H9 (cell line): ENCODE measurements around the gene MAML3. TPM values are rescaled to one million over a fixed set of nuclear protein-coding genes. Genes with fewer than 3 reads are reported as not detected.

Source experiments
- DNase-seq: peaks from one replicate; pipeline ENCODE4 v3.0.0-alpha.2; 2017
- H2AFZ ChIP-seq: one replicate; pipeline ENCODE4 v1.6.1; 2013; ENCODE audit warnings: mild to moderate bottlenecking, low read length, control low read depth, moderate library complexity
- H2AK5ac ChIP-seq: 2 replicates; pipeline ENCODE4 v1.6.1; 2013; ENCODE audit warnings: low read length, control low read depth, mixed read lengths; ENCODE audit not compliant: insufficient read length
- H2BK120ac ChIP-seq: one replicate; pipeline ENCODE4 v1.6.1; 2013; ENCODE audit warnings: low read depth, mild to moderate bottlenecking, low read length, control low read depth, inconsistent platforms; ENCODE audit not compliant: poor library complexity, severe bottlenecking
- H2BK12ac ChIP-seq: 2 replicates; pipeline ENCODE4 v1.6.1; 2013; ENCODE audit warnings: low read length, control low read depth, mixed read lengths, low read depth; ENCODE audit not compliant: insufficient read length
- H2BK15ac ChIP-seq: 2 replicates; pipeline ENCODE4 v1.6.1; 2013; ENCODE audit warnings: low read depth, low read length, control low read depth
- H2BK20ac ChIP-seq: one replicate; pipeline ENCODE4 v1.6.1; 2013; ENCODE audit warnings: low read depth, mild to moderate bottlenecking, low read length, control low read depth, inconsistent platforms; ENCODE audit not compliant: poor library complexity, severe bottlenecking
- H2BK5ac ChIP-seq: 2 replicates; pipeline ENCODE4 v1.6.1; 2013; ENCODE audit warnings: low read length, control low read depth, mixed read lengths; ENCODE audit not compliant: insufficient read length
- H3K14ac ChIP-seq: 2 replicates; pipeline ENCODE4 v1.6.1; 2013; ENCODE audit warnings: low read length, control low read depth; ENCODE audit not compliant: insufficient read depth
- H3K18ac ChIP-seq: 2 replicates; pipeline ENCODE4 v1.6.1; 2013; ENCODE audit warnings: low read depth, mild to moderate bottlenecking, mixed read lengths, low read length, control low read depth; ENCODE audit not compliant: insufficient read length
- H3K23ac ChIP-seq: 2 replicates; pipeline ENCODE4 v1.6.1; 2013; ENCODE audit warnings: low read length, control low read depth, mixed read lengths, low read depth; ENCODE audit not compliant: insufficient read length
- H3K23me2 ChIP-seq: 2 replicates; pipeline ENCODE4 v1.6.1; 2013; ENCODE audit warnings: low read depth, mild to moderate bottlenecking, mixed read lengths, low read length, control low read depth; ENCODE audit not compliant: insufficient read length, poor library complexity, severe bottlenecking
- H3K27ac ChIP-seq: 2 replicates; pipeline ENCODE4 v1.5.1; 2013; ENCODE audit warnings: low read length, control low read depth, mixed read lengths, low read depth; ENCODE audit not compliant: insufficient read length
- H3K27me3 ChIP-seq: 2 replicates; pipeline ENCODE4 v1.6.1; 2013; ENCODE audit warnings: low read length, control low read depth, inconsistent platforms; ENCODE audit not compliant: insufficient read depth
- H3K4ac ChIP-seq: 2 replicates; pipeline ENCODE4 v1.6.1; 2013; ENCODE audit warnings: low read depth, mild to moderate bottlenecking, control low read depth, inconsistent platforms, low read length, moderate library complexity
- H3K4me1 ChIP-seq: 2 replicates; pipeline ENCODE4 v1.6.1; 2013; ENCODE audit warnings: low read length, control low read depth, inconsistent platforms; ENCODE audit not compliant: insufficient read depth
- H3K4me2 ChIP-seq: 2 replicates; pipeline ENCODE4 v1.6.1; 2013; ENCODE audit warnings: low read length, control low read depth, mixed read lengths; ENCODE audit not compliant: insufficient read length, insufficient read depth
- H3K56ac ChIP-seq: 2 replicates; pipeline ENCODE4 v1.6.1; 2013; ENCODE audit warnings: low read depth, mild to moderate bottlenecking, mixed read lengths, low read length, control low read depth; ENCODE audit not compliant: insufficient read length
- H3K79me1 ChIP-seq: 2 replicates; pipeline ENCODE4 v1.6.1; 2013; ENCODE audit warnings: low read depth, mild to moderate bottlenecking, moderate library complexity, low read length, control low read depth, inconsistent platforms; ENCODE audit not compliant: insufficient read depth, poor library complexity, severe bottlenecking
- H3K79me2 ChIP-seq: 2 replicates; pipeline ENCODE4 v1.6.1; 2013; ENCODE audit warnings: low read length, control low read depth, inconsistent platforms; ENCODE audit not compliant: insufficient read depth
- H3K9ac ChIP-seq: 2 replicates; pipeline ENCODE4 v1.6.1; 2013; ENCODE audit warnings: low read length, control low read depth, mixed read lengths; ENCODE audit not compliant: insufficient read length; ENCODE audit errors: extremely low read depth
- H3K9me3 ChIP-seq: one replicate; pipeline ENCODE4 v1.6.1; 2013; ENCODE audit warnings: low read depth, low read length, inconsistent platforms; ENCODE audit not compliant: control insufficient read depth
- H3T11ph ChIP-seq: one replicate; pipeline ENCODE4 v1.6.1; 2013; ENCODE audit warnings: mild to moderate bottlenecking, low read length, control low read depth, inconsistent platforms
- H4K20me1 ChIP-seq: one replicate; pipeline ENCODE4 v1.6.1; 2013; ENCODE audit not compliant: control insufficient read depth, insufficient read length, insufficient read depth
- H4K5ac ChIP-seq: 2 replicates; pipeline ENCODE4 v1.6.1; 2013; ENCODE audit warnings: low read depth, mild to moderate bottlenecking, mixed read lengths, low read length, control low read depth; ENCODE audit not compliant: insufficient read length
- H4K8ac ChIP-seq: replicated peaks from 2 replicates; pipeline ENCODE4 v1.6.1; 2013; ENCODE audit warnings: low read length, control low read depth, mixed read lengths, low read depth; ENCODE audit not compliant: insufficient read length
- H4K91ac ChIP-seq: 2 replicates; pipeline ENCODE4 v1.6.1; 2013; ENCODE audit warnings: low read depth, mild to moderate bottlenecking, moderate library complexity, mixed read lengths, low read length, control low read depth; ENCODE audit not compliant: insufficient read length
- H3K27ac Mint-ChIP-seq, 3 experiments: 2 replicates in 2 of 3; 3 replicates in 1 of 3; pipeline ENCODE4 v1.8.0; 2020 to 2021; ENCODE audit warnings: mixed read lengths in 3 of 3, mild to moderate bottlenecking in 1 of 3, moderate library complexity in 1 of 3
- H3K27me3 Mint-ChIP-seq: 2 replicates; pipeline ENCODE4 v1.8.0; 2021; ENCODE audit warnings: low read depth, mild to moderate bottlenecking, moderate library complexity, mixed read lengths
- H3K36me3 Mint-ChIP-seq, 3 experiments: 2 replicates in 2 of 3; 3 replicates in 1 of 3; pipeline ENCODE4 v1.8.0; 2020 to 2021; ENCODE audit warnings: low read depth in 3 of 3, mixed read lengths in 3 of 3; ENCODE audit not compliant: insufficient read depth in 1 of 3
- H3K4me1 Mint-ChIP-seq, 2 experiments: 2 replicates each; pipeline ENCODE4 v1.8.0; 2020; ENCODE audit warnings: mixed read lengths in 2 of 2
- H3K4me3 Mint-ChIP-seq, 2 experiments: 2 replicates in 1 of 2; 3 replicates in 1 of 2; pipeline ENCODE4 v1.8.0; 2020 to 2021; ENCODE audit warnings: mild to moderate bottlenecking in 2 of 2, mixed read lengths in 2 of 2, moderate library complexity in 1 of 2
- H3K9me3 Mint-ChIP-seq, 2 experiments: 2 replicates in 1 of 2; 3 replicates in 1 of 2; pipeline ENCODE4 v1.8.0; 2020; ENCODE audit warnings: mild to moderate bottlenecking in 2 of 2, mixed read lengths in 2 of 2, moderate library complexity in 1 of 2
- CTCF ChIP-seq: fragments of 200-600 bp; sonication (generic); conservative IDR thresholded peaks from 3 replicates; pipeline ENCODE4 v1.8.0; 2021; ENCODE audit warnings: antibody characterized with exemption, mild to moderate bottlenecking
- WGBS: extraction: QIAGEN DNeasy Blood & Tissue Kit; methylation state at CpG from one replicate; pipeline ENCODE4 v1.1.7; 2013; ENCODE audit warnings: missing lambda C conversion rate, low lambda C conversion rate, mixed read lengths; ENCODE audit not compliant: insufficient read length; ENCODE audit errors: extremely low coverage; 5-methylcytosine and 5-hydroxymethylcytosine counted together
- total RNA-seq: library from RNA; stranded (reverse); gene quantifications from 2 replicates; pipeline ENCODE4 v1.2.1, GENCODE V29; 2021

MAML3 gene
- total RNA-seq, 1 experiment from 2014 or later: 3.9 TPM

GRCh38 chr4:140150636-140150885 is 3.4 kb downstream of the MAML3 start:
- Histone ChIP-seq H3K9me3 (no peaks in the 10 kb centered on the region), H2AK5ac (no peak overlapping the region)
- H3K36me3 Mint-ChIP-seq: no peaks in the 10 kb centered on the region

More at GRCh38 chr4:140150636-140150885, 3.4 kb downstream of the MAML3 start:
- Histone ChIP-seq H3K79me1 (no peaks in the 10 kb centered on the region), H2BK120ac (no peak overlapping the region), H3K23me2 (peaks cover 18% of the 10 kb centered on the region), H2AFZ (peak overlapping the region; percentile 93), H2BK12ac (no peak overlapping the region), H2BK20ac (no peak overlapping the region), H3K79me2 (no peaks in the 10 kb centered on the region), H4K20me1 (no peaks in the 10 kb centered on the region), H3K4ac (no peak overlapping the region), H3T11ph (no peak overlapping the region), H3K56ac (no peak overlapping the region), H3K23ac (no peak overlapping the region), H3K18ac (peak overlapping the region; percentile 82), H2BK5ac (peak overlapping the region; percentile 65), H3K27ac (peak overlapping the region; percentile 59), H3K27me3 (no peaks in the 10 kb centered on the region; the same call in 1 of the 2 replicates), H4K8ac (no peak overlapping the region), H4K91ac (no peak overlapping the region), H4K5ac (no peak overlapping the region), H3K4me1 (peaks cover 5% of the 10 kb centered on the region; the same call in 1 of the 2 replicates), H3K9ac (peak overlapping the region; percentile 64), H3K14ac (peak overlapping the region; percentile 32), H3K4me2 (peak overlapping the region; percentile 84), H2BK15ac (no peak overlapping the region)
- WGBS: no CpG with 5 or more reads among the region's 13 CpGs
- TF ChIP-seq CTCF: no peak
- H3K27me3 Mint-ChIP-seq: peaks cover 4% of the 10 kb centered on the region; the same call in 1 of the 2 replicates
- no peaks in the 10 kb centered on the region for H3K9me3 Mint-ChIP-seq
- H3K4me3 Mint-ChIP-seq: peak overlapping the region; percentile 89 to 91
- peak overlapping the region; percentile 90 to 98 (median 91) for H3K27ac Mint-ChIP-seq
- peaks cover 23 to 29% of the 10 kb centered on the region in 2 experiments for H3K4me1 Mint-ChIP-seq
- DNase-seq: no peak
